GM10266 (cell line): ENCODE results near the gene DCUN1D3.

Experiments used
- DNase-seq: peaks from one replicate; pipeline ENCODE4 v3.0.0; 2012; ENCODE audit errors: extremely low spot score
- CTCF ChIP-seq: IDR thresholded peaks from 2 replicates; pipeline ENCODE4 v1.5.1; 2012; ENCODE audit warnings: mild to moderate bottlenecking, low read depth; ENCODE audit not compliant: control insufficient read depth, insufficient read depth; ENCODE audit errors: missing control alignments

DCUN1D3 gene

GRCh38 chr16:20941636-20941926, 41.4 kb upstream of the DCUN1D3 start:
- no peak for TF ChIP-seq CTCF
- DNase-seq, result no peak

GRCh38 chr16:20940871-20941635, 40.9 kb upstream of the DCUN1D3 start:
- DNase-seq, result no peak
- TF ChIP-seq CTCF, result no peak

GRCh38 chr16:20939611-20940010, 39.5 kb upstream of the DCUN1D3 start:
- TF ChIP-seq CTCF, result no peak
- DNase-seq, result no peak

GRCh38 chr16:20938426-20938825, 38.3 kb upstream of the DCUN1D3 start:
- DNase-seq, result no peak
- TF ChIP-seq CTCF, result no peak

GRCh38 chr16:20937736-20938135, 37.6 kb upstream of the DCUN1D3 start:
- no peak for DNase-seq
- no peak for TF ChIP-seq CTCF

- DNase-seq, result no peak
- no peak for TF ChIP-seq CTCF
Observed at GRCh38 chr16:20933589-20933988, 33.4 kb upstream of the DCUN1D3 start.

GRCh38 chr16:20931066-20931600, 31.0 kb upstream of the DCUN1D3 start:
- DNase-seq, result no peak
- no peak for TF ChIP-seq CTCF
